DND-41 (cell line): Measurements from ENCODE around the gene HCN2.

Source experiments
- CTCF ChIP-seq: IDR thresholded peaks from 2 replicates; pipeline ENCODE4 v1.5.1; 2012; ENCODE audit warnings: borderline replicate concordance, low read length, moderate library complexity, mild to moderate bottlenecking; ENCODE audit not compliant: poor library complexity, severe bottlenecking; ENCODE audit errors: extremely low read depth
- EZH2 ChIP-seq: IDR thresholded peaks from 3 replicates; pipeline ENCODE4 v1.6.1; 2012; ENCODE audit warnings: borderline replicate concordance, low read depth, mild to moderate bottlenecking, moderate library complexity, low read length, inconsistent platforms; ENCODE audit not compliant: severe bottlenecking

GRCh38 chr19:567296-567900, 22.3 kb upstream of the HCN2 start:
- TF ChIP-seq CTCF (no peak), EZH2 (no peak)
